ENCODE measurements around the gene EHD4.

The EHD4 gene

GRCh38 chr15:42016971-42017370, 44.6 kb upstream of the EHD4 start:
- H3K36me3 ChIP-seq (ENCODE audit: control insufficient read depth, insufficient read depth, low read length), result no peaks in the 10 kb centered on the region
- H2AFZ ChIP-seq, result no peak overlapping the region
- H3K4me2 ChIP-seq (ENCODE audit: low read length), result no peak overlapping the region
- no peak overlapping the region for H3K27ac ChIP-seq
- no peak overlapping the region for H3K9ac ChIP-seq
- no peaks in the 10 kb centered on the region for H3K27me3 ChIP-seq (ENCODE audit: control insufficient read depth, insufficient read depth, low read length)
- H3K4me1 ChIP-seq, result no peaks in the 10 kb centered on the region
- no peak for TF ChIP-seq CTCF (IDR thresholded peaks at IDR 0.05)
- no peak overlapping the region for H3K4me3 ChIP-seq (ENCODE audit: low read depth, low read length)
- no peaks in the 10 kb centered on the region for H3K79me2 ChIP-seq
- no peaks in the 10 kb centered on the region for H3K9me3 ChIP-seq (ENCODE audit: control insufficient read depth, low read length)

GRCh38 chr15:42014406-42014805, 42.0 kb upstream of the EHD4 start:
- no peak overlapping the region for H3K27ac ChIP-seq
- no peaks in the 10 kb centered on the region for H3K79me2 ChIP-seq
- no peaks in the 10 kb centered on the region for H3K4me1 ChIP-seq
- no peaks in the 10 kb centered on the region for H3K9me3 ChIP-seq (ENCODE audit: control insufficient read depth, low read length)
- no peak overlapping the region for H2AFZ ChIP-seq
- H3K4me2 ChIP-seq (ENCODE audit: low read length), result no peak overlapping the region
- H3K4me3 ChIP-seq (ENCODE audit: low read depth, low read length), result no peak overlapping the region
- no peak for TF ChIP-seq CTCF (IDR thresholded peaks at IDR 0.05)
- no peaks in the 10 kb centered on the region for H3K36me3 ChIP-seq (ENCODE audit: control insufficient read depth, insufficient read depth, low read length)
- no peak overlapping the region for H3K9ac ChIP-seq
- no peaks in the 10 kb centered on the region for H3K27me3 ChIP-seq (ENCODE audit: control insufficient read depth, insufficient read depth, low read length)

GRCh38 chr15:42012928-42013482, 40.6 kb upstream of the EHD4 start:
- no peaks in the 10 kb centered on the region for H3K4me1 ChIP-seq
- no peak overlapping the region for H3K4me3 ChIP-seq (ENCODE audit: low read depth, low read length)
- H3K36me3 ChIP-seq (ENCODE audit: control insufficient read depth, insufficient read depth, low read length), result no peaks in the 10 kb centered on the region
- no peak overlapping the region for H2AFZ ChIP-seq
- no peak overlapping the region for H3K27ac ChIP-seq
- H3K79me2 ChIP-seq, result no peaks in the 10 kb centered on the region
- no peak for TF ChIP-seq CTCF (IDR thresholded peaks at IDR 0.05)
- no peaks in the 10 kb centered on the region for H3K9me3 ChIP-seq (ENCODE audit: control insufficient read depth, low read length)
- H3K27me3 ChIP-seq (ENCODE audit: control insufficient read depth, insufficient read depth, low read length), result no peaks in the 10 kb centered on the region
- H3K4me2 ChIP-seq (ENCODE audit: low read length), result no peak overlapping the region
- H3K9ac ChIP-seq, result no peak overlapping the region

- H3K79me2 ChIP-seq, result no peaks in the 10 kb centered on the region
- no peak overlapping the region for H3K4me2 ChIP-seq (ENCODE audit: low read length)
- no peak for TF ChIP-seq CTCF (IDR thresholded peaks at IDR 0.05)
- H3K4me1 ChIP-seq, result no peaks in the 10 kb centered on the region
- H3K27ac ChIP-seq, result no peak overlapping the region
- no peaks in the 10 kb centered on the region for H3K27me3 ChIP-seq (ENCODE audit: control insufficient read depth, insufficient read depth, low read length)
- H2AFZ ChIP-seq, result no peak overlapping the region
- no peak overlapping the region for H3K4me3 ChIP-seq (ENCODE audit: low read depth, low read length)
- H3K9me3 ChIP-seq (ENCODE audit: control insufficient read depth, low read length), result no peaks in the 10 kb centered on the region
- no peaks in the 10 kb centered on the region for H3K36me3 ChIP-seq (ENCODE audit: control insufficient read depth, insufficient read depth, low read length)
- H3K9ac ChIP-seq, result no peak overlapping the region
These were observed 39.9 kb upstream of the EHD4 start for GRCh38 chr15:42012241-42012640.

- Histone ChIP-seq H2AFZ (no peak overlapping the region), H3K9ac (no peak overlapping the region), H3K36me3 (ENCODE audit: control insufficient read depth, insufficient read depth, low read length) (no peaks in the 10 kb centered on the region), H3K9me3 (ENCODE audit: control insufficient read depth, low read length) (no peaks in the 10 kb centered on the region), H3K79me2 (no peaks in the 10 kb centered on the region), H3K4me1 (no peaks in the 10 kb centered on the region), H3K4me3 (ENCODE audit: low read depth, low read length) (no peak overlapping the region), H3K27me3 (ENCODE audit: control insufficient read depth, insufficient read depth, low read length) (no peaks in the 10 kb centered on the region), H3K4me2 (ENCODE audit: low read length) (no peak overlapping the region), H3K27ac (no peak overlapping the region)
- no peak for TF ChIP-seq CTCF (IDR thresholded peaks at IDR 0.05)
These were observed 38.7 kb upstream of the EHD4 start for GRCh38 chr15:42011074-42011473.
